KMS-11 (cell line): ENCODE measurements around the gene COL15A1.

Experiments
- H2AFZ ChIP-seq: fragments of 200-600 bp; sonication (generic); 2 replicates; pipeline ENCODE4 v1.6.1; 2016; ENCODE audit warnings: antibody characterized with exemption, mixed run types, low read depth
- H3K27ac ChIP-seq: fragments of 200-600 bp; sonication (generic); 2 replicates; pipeline ENCODE4 v1.6.1; 2016; ENCODE audit warnings: mild to moderate bottlenecking, mixed run types
- H3K27me3 ChIP-seq: fragments of 200-600 bp; sonication (generic); 2 replicates; pipeline ENCODE4 v1.6.1; 2017; ENCODE audit warnings: mild to moderate bottlenecking, low read depth, mixed run types, moderate library complexity; ENCODE audit not compliant: insufficient read depth
- H3K36me3 ChIP-seq: fragments of 200-600 bp; sonication (generic); 2 replicates; pipeline ENCODE4 v1.6.1; 2017; ENCODE audit warnings: mild to moderate bottlenecking, mixed run types; ENCODE audit not compliant: insufficient read depth
- H3K4me1 ChIP-seq: fragments of 200-600 bp; sonication (generic); 2 replicates; pipeline ENCODE4 v1.6.1; 2016; ENCODE audit warnings: mild to moderate bottlenecking, low read depth, mixed run types; ENCODE audit not compliant: poor library complexity, severe bottlenecking
- H3K4me2 ChIP-seq: fragments of 200-600 bp; sonication (generic); 2 replicates; pipeline ENCODE4 v1.7.0; 2016; ENCODE audit warnings: mild to moderate bottlenecking, mixed run types
- H3K4me3 ChIP-seq: fragments of 200-600 bp; sonication (generic); IDR thresholded peaks from 2 replicates; pipeline ENCODE4 v1.6.1; 2017; ENCODE audit warnings: low read depth, low read length, mixed read lengths; ENCODE audit not compliant: insufficient read depth
- H3K79me2 ChIP-seq: fragments of 200-600 bp; sonication (generic); 2 replicates; pipeline ENCODE4 v1.6.1; 2016; ENCODE audit warnings: low read depth, mixed run types; ENCODE audit not compliant: insufficient read depth
- H3K9ac ChIP-seq: fragments of 200-600 bp; sonication (generic); 2 replicates; pipeline ENCODE4 v1.6.1; 2016; ENCODE audit warnings: mild to moderate bottlenecking, mixed run types
- H4K20me1 ChIP-seq: fragments of 200-600 bp; sonication (generic); 2 replicates; pipeline ENCODE4 v1.6.1; 2016; ENCODE audit warnings: mild to moderate bottlenecking, mixed run types; ENCODE audit not compliant: insufficient read depth
- TF ChIP-seq, protein P1 (sequence below): fragments of 200-600 bp; sonication (generic); conservative IDR thresholded peaks from 2 replicates; pipeline ENCODE4 v1.6.1; 2017; ENCODE audit warnings: low read depth, mild to moderate bottlenecking, antibody characterized with exemption, low read length, moderate library complexity, mixed read lengths

The COL15A1 gene

GRCh38 chr9:99001892-99002291 lies 58.2 kb downstream of the COL15A1 start:
- Histone ChIP-seq H3K4me3 (no peak overlapping the region), H3K27me3 (no peaks in the 10 kb centered on the region), H4K20me1 (no peaks in the 10 kb centered on the region), H3K4me1 (peaks cover 8% of the 10 kb centered on the region), H3K27ac (no peak overlapping the region), H3K9ac (no peak overlapping the region), H3K79me2 (no peaks in the 10 kb centered on the region), H3K36me3 (no peaks in the 10 kb centered on the region), H3K4me2 (no peak overlapping the region), H2AFZ (no peak overlapping the region)
- TF ChIP-seq, protein P1, sequence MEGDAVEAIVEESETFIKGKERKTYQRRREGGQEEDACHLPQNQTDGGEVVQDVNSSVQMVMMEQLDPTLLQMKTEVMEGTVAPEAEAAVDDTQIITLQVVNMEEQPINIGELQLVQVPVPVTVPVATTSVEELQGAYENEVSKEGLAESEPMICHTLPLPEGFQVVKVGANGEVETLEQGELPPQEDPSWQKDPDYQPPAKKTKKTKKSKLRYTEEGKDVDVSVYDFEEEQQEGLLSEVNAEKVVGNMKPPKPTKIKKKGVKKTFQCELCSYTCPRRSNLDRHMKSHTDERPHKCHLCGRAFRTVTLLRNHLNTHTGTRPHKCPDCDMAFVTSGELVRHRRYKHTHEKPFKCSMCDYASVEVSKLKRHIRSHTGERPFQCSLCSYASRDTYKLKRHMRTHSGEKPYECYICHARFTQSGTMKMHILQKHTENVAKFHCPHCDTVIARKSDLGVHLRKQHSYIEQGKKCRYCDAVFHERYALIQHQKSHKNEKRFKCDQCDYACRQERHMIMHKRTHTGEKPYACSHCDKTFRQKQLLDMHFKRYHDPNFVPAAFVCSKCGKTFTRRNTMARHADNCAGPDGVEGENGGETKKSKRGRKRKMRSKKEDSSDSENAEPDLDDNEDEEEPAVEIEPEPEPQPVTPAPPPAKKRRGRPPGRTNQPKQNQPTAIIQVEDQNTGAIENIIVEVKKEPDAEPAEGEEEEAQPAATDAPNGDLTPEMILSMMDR = no peak

GRCh38 chr9:99002706-99003105 lies 59.0 kb downstream of the COL15A1 start:
- Histone ChIP-seq H3K4me1 (peaks cover 8% of the 10 kb centered on the region), H4K20me1 (no peaks in the 10 kb centered on the region), H3K4me3 (no peak overlapping the region), H3K36me3 (no peaks in the 10 kb centered on the region), H2AFZ (no peak overlapping the region), H3K9ac (no peak overlapping the region), H3K79me2 (no peaks in the 10 kb centered on the region), H3K27ac (no peak overlapping the region), H3K27me3 (no peaks in the 10 kb centered on the region), H3K4me2 (no peak overlapping the region)
- TF ChIP-seq, protein P1 = no peak

DNA sequence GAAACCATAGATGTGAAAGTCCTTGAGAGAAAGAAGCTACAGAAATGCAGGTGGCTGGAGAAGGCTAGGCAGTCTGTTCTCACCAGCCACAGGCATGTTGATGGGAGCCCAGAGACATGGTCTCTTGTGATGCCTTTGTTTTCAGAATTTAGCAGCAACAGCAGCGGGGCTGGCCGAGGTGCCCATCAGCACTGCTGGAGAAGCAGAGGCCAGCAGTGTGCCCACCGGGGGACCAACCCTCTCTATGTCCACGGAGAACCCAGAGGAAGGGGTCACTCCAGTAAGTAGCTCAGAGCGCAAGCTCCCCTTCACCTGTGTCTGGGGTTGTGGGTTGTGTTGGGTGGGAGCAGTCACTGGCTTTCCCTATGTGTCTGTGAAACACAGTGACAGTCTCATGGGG lies 59.6 kb downstream of the COL15A1 start:
- Histone ChIP-seq H2AFZ (no peak overlapping the region), H3K4me1 (peaks cover 8% of the 10 kb centered on the region), H3K79me2 (no peaks in the 10 kb centered on the region), H3K27me3 (no peaks in the 10 kb centered on the region), H3K27ac (no peak overlapping the region), H3K4me3 (no peak overlapping the region), H4K20me1 (no peaks in the 10 kb centered on the region), H3K9ac (no peak overlapping the region), H3K36me3 (no peaks in the 10 kb centered on the region), H3K4me2 (no peak overlapping the region)
- TF ChIP-seq, protein P1 = no peak

- H3K4me3 ChIP-seq = no peak overlapping the region
- no peaks in the 10 kb centered on the region for H3K79me2 ChIP-seq
- no peaks in the 10 kb centered on the region for H3K36me3 ChIP-seq
- no peak overlapping the region for H3K27ac ChIP-seq
- no peaks in the 10 kb centered on the region for H4K20me1 ChIP-seq
- peaks cover 8% of the 10 kb centered on the region for H3K4me1 ChIP-seq
- TF ChIP-seq, protein P1 = no peak
- H3K27me3 ChIP-seq = no peaks in the 10 kb centered on the region
- H3K9ac ChIP-seq = no peak overlapping the region
- H2AFZ ChIP-seq = no peak overlapping the region
- H3K4me2 ChIP-seq = no peak overlapping the region
Measured at GRCh38 chr9:99004115-99004514, 60.4 kb downstream of the COL15A1 start.
